ENCODE results near the gene NPLOC4. TPM values are rescaled to one million over a fixed set of nuclear protein-coding genes. Genes with fewer than 3 reads are reported as not detected.

NPLOC4 gene
- total and polyA plus RNA-seq, 2 of the 8 experiments (the other 6 are each of a cell fraction or from before 2014, with no cell fraction given): 70.7 to 92.7 TPM

GRCh38 chr17:81673561-81674258 lies 36.8 kb upstream of the NPLOC4 start (continued):
- TF ChIP-seq, protein P1, sequence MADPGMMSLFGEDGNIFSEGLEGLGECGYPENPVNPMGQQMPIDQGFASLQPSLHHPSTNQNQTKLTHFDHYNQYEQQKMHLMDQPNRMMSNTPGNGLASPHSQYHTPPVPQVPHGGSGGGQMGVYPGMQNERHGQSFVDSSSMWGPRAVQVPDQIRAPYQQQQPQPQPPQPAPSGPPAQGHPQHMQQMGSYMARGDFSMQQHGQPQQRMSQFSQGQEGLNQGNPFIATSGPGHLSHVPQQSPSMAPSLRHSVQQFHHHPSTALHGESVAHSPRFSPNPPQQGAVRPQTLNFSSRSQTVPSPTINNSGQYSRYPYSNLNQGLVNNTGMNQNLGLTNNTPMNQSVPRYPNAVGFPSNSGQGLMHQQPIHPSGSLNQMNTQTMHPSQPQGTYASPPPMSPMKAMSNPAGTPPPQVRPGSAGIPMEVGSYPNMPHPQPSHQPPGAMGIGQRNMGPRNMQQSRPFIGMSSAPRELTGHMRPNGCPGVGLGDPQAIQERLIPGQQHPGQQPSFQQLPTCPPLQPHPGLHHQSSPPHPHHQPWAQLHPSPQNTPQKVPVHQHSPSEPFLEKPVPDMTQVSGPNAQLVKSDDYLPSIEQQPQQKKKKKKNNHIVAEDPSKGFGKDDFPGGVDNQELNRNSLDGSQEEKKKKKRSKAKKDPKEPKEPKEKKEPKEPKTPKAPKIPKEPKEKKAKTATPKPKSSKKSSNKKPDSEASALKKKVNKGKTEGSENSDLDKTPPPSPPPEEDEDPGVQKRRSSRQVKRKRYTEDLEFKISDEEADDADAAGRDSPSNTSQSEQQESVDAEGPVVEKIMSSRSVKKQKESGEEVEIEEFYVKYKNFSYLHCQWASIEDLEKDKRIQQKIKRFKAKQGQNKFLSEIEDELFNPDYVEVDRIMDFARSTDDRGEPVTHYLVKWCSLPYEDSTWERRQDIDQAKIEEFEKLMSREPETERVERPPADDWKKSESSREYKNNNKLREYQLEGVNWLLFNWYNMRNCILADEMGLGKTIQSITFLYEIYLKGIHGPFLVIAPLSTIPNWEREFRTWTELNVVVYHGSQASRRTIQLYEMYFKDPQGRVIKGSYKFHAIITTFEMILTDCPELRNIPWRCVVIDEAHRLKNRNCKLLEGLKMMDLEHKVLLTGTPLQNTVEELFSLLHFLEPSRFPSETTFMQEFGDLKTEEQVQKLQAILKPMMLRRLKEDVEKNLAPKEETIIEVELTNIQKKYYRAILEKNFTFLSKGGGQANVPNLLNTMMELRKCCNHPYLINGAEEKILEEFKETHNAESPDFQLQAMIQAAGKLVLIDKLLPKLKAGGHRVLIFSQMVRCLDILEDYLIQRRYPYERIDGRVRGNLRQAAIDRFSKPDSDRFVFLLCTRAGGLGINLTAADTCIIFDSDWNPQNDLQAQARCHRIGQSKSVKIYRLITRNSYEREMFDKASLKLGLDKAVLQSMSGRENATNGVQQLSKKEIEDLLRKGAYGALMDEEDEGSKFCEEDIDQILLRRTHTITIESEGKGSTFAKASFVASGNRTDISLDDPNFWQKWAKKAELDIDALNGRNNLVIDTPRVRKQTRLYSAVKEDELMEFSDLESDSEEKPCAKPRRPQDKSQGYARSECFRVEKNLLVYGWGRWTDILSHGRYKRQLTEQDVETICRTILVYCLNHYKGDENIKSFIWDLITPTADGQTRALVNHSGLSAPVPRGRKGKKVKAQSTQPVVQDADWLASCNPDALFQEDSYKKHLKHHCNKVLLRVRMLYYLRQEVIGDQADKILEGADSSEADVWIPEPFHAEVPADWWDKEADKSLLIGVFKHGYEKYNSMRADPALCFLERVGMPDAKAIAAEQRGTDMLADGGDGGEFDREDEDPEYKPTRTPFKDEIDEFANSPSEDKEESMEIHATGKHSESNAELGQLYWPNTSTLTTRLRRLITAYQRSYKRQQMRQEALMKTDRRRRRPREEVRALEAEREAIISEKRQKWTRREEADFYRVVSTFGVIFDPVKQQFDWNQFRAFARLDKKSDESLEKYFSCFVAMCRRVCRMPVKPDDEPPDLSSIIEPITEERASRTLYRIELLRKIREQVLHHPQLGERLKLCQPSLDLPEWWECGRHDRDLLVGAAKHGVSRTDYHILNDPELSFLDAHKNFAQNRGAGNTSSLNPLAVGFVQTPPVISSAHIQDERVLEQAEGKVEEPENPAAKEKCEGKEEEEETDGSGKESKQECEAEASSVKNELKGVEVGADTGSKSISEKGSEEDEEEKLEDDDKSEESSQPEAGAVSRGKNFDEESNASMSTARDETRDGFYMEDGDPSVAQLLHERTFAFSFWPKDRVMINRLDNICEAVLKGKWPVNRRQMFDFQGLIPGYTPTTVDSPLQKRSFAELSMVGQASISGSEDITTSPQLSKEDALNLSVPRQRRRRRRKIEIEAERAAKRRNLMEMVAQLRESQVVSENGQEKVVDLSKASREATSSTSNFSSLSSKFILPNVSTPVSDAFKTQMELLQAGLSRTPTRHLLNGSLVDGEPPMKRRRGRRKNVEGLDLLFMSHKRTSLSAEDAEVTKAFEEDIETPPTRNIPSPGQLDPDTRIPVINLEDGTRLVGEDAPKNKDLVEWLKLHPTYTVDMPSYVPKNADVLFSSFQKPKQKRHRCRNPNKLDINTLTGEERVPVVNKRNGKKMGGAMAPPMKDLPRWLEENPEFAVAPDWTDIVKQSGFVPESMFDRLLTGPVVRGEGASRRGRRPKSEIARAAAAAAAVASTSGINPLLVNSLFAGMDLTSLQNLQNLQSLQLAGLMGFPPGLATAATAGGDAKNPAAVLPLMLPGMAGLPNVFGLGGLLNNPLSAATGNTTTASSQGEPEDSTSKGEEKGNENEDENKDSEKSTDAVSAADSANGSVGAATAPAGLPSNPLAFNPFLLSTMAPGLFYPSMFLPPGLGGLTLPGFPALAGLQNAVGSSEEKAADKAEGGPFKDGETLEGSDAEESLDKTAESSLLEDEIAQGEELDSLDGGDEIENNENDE (IDR thresholded peaks at IDR 0.05; ENCODE audit: insufficient replicate concordance, low read length): no peak
- peak in 1 of 2 experiments; percentile 23; a peak in 1 of 3 replicates for TF ChIP-seq POLR2A (IDR thresholded peaks at IDR 0.05; ENCODE audit: control extremely low read depth in 1 of 2, low read depth in 2 of 2, low read length in 2 of 2)
- no peak for TF ChIP-seq GTF2F1 (IDR thresholded peaks at IDR 0.05; ENCODE audit: borderline replicate concordance, low read depth, low read length)
- no peak for TF ChIP-seq SP1 (IDR thresholded peaks at IDR 0.05; ENCODE audit: low read depth, low read length)
- no peak for TF ChIP-seq CTBP2 (IDR thresholded peaks at IDR 0.05; ENCODE audit: borderline replicate concordance, insufficient read depth, insufficient read length, low read length)
- no peak for TF ChIP-seq BCL11A (IDR thresholded peaks at IDR 0.05; ENCODE audit: low read depth in 2 of 2, low read length in 2 of 2)

Data from H1 (cell line).